Ectodermal cell (in vitro differentiated cells): ENCODE results near the gene CARMIL3.

Experiments
- H3K27ac ChIP-seq: 2 replicates; pipeline ENCODE4 v1.7.0; 2013; ENCODE audit warnings: mild to moderate bottlenecking, low read depth, low read length; ENCODE audit not compliant: insufficient read depth, poor library complexity, severe bottlenecking
- H3K27me3 ChIP-seq: 2 replicates; pipeline ENCODE4 v1.7.0; 2013; ENCODE audit warnings: mild to moderate bottlenecking, low read length; ENCODE audit not compliant: insufficient read depth, control insufficient read depth, poor library complexity, severe bottlenecking
- H3K36me3 ChIP-seq: one replicate; pipeline ENCODE4 v1.7.0; 2013; ENCODE audit warnings: low read length; ENCODE audit not compliant: control insufficient read depth, insufficient read depth
- H3K4me1 ChIP-seq: one replicate; pipeline ENCODE4 v1.7.0; 2013; ENCODE audit warnings: low read length; ENCODE audit not compliant: control insufficient read depth, insufficient read depth
- H3K4me3 ChIP-seq: 2 replicates; pipeline ENCODE4 v1.7.0; 2013; ENCODE audit warnings: low read depth, low read length, control low read depth; ENCODE audit not compliant: insufficient read depth
- H3K9me3 ChIP-seq: 2 replicates; pipeline ENCODE4 v1.7.0; 2013; ENCODE audit warnings: mild to moderate bottlenecking, low read length, moderate library complexity; ENCODE audit not compliant: control insufficient read depth
- WGBS, 2 experiments: methylation state at CpG; one replicate each; pipeline ENCODE4 v1.1.7; 2013; ENCODE audit warnings: missing lambda C conversion rate in 2 of 2; 5-methylcytosine and 5-hydroxymethylcytosine counted together

CARMIL3 gene

GRCh38 chr14:24062216-24062980, 10.6 kb downstream of the CARMIL3 start:
- H3K9me3 ChIP-seq = no peaks in the 10 kb centered on the region
- 89 to 93% methylated on average over 14 of the region's 14 CpGs for WGBS, 2 experiments
- no peaks in the 10 kb centered on the region for H3K36me3 ChIP-seq
- no peaks in the 10 kb centered on the region for H3K27me3 ChIP-seq
- H3K4me1 ChIP-seq = peaks cover 5% of the 10 kb centered on the region
- H3K27ac ChIP-seq = no peak overlapping the region
- H3K4me3 ChIP-seq = no peak overlapping the region

- 81 to 90% methylated on average over 4 of the region's 4 CpGs for WGBS, 2 experiments
- Histone ChIP-seq H3K27ac (no peak overlapping the region), H3K27me3 (no peaks in the 10 kb centered on the region), H3K4me1 (peaks cover 5% of the 10 kb centered on the region), H3K4me3 (no peak overlapping the region), H3K9me3 (no peaks in the 10 kb centered on the region), H3K36me3 (no peaks in the 10 kb centered on the region)
These were observed 11.5 kb downstream of the CARMIL3 start for GRCh38 chr14:24063263-24063836.

GRCh38 chr14:24064091-24064795, 12.4 kb downstream of the CARMIL3 start:
- Histone ChIP-seq H3K27ac (no peak overlapping the region), H3K27me3 (no peaks in the 10 kb centered on the region), H3K36me3 (no peaks in the 10 kb centered on the region), H3K4me3 (no peak overlapping the region), H3K9me3 (no peaks in the 10 kb centered on the region), H3K4me1 (no peaks in the 10 kb centered on the region)
- 90 to 96% methylated on average over 7 of the region's 7 CpGs for WGBS, 2 experiments

GRCh38 chr14:24064856-24065255, 13.0 kb downstream of the CARMIL3 start:
- 92 to 93% methylated on average over 12 to 14 of the region's 15 CpGs for WGBS, 2 experiments
- no peak overlapping the region for H3K27ac ChIP-seq

GRCh38 chr14:24065408-24065807, 13.6 kb downstream of the CARMIL3 start:
- H3K27ac ChIP-seq = no peak overlapping the region
- WGBS, 2 experiments = 86 to 87% methylated on average over 8 of the region's 8 CpGs
- no peaks in the 10 kb centered on the region for H3K9me3 ChIP-seq
- H3K27me3 ChIP-seq = no peaks in the 10 kb centered on the region
- H3K36me3 ChIP-seq = no peaks in the 10 kb centered on the region
- no peaks in the 10 kb centered on the region for H3K4me1 ChIP-seq
- H3K4me3 ChIP-seq = no peak overlapping the region

More at GRCh38 chr14:24064856-24065255, 13.0 kb downstream of the CARMIL3 start:
- Histone ChIP-seq H3K36me3 (no peaks in the 10 kb centered on the region), H3K4me1 (no peaks in the 10 kb centered on the region), H3K27me3 (no peaks in the 10 kb centered on the region), H3K9me3 (no peaks in the 10 kb centered on the region), H3K4me3 (no peak overlapping the region)

GRCh38 chr14:24066496-24067132, 14.8 kb downstream of the CARMIL3 start:
- H3K4me3 ChIP-seq = no peak overlapping the region
- WGBS, 2 experiments = 90 to 92% methylated on average over 8 of the region's 8 CpGs
- H3K27me3 ChIP-seq = no peaks in the 10 kb centered on the region
- no peaks in the 10 kb centered on the region for H3K4me1 ChIP-seq
- H3K9me3 ChIP-seq = no peaks in the 10 kb centered on the region
- H3K36me3 ChIP-seq = no peaks in the 10 kb centered on the region
- no peak overlapping the region for H3K27ac ChIP-seq

GRCh38 chr14:24067133-24068082, 15.6 kb downstream of the CARMIL3 start:
- no peak overlapping the region for H3K27ac ChIP-seq
- no peaks in the 10 kb centered on the region for H3K4me1 ChIP-seq
- H3K36me3 ChIP-seq = no peaks in the 10 kb centered on the region
- no peaks in the 10 kb centered on the region for H3K27me3 ChIP-seq
- 87 to 90% methylated on average over 12 of the region's 12 CpGs for WGBS, 2 experiments
- no peaks in the 10 kb centered on the region for H3K9me3 ChIP-seq
- H3K4me3 ChIP-seq = no peak overlapping the region

GRCh38 chr14:24068711-24069410, 17.1 kb downstream of the CARMIL3 start:
- H3K27ac ChIP-seq = no peak overlapping the region
- H3K4me3 ChIP-seq = no peak overlapping the region
- no peaks in the 10 kb centered on the region for H3K9me3 ChIP-seq
- 93 to 94% methylated on average over 10 of the region's 10 CpGs for WGBS, 2 experiments
- H3K27me3 ChIP-seq = no peaks in the 10 kb centered on the region
- H3K36me3 ChIP-seq = no peaks in the 10 kb centered on the region
- no peaks in the 10 kb centered on the region for H3K4me1 ChIP-seq

- H3K27me3 ChIP-seq = no peaks in the 10 kb centered on the region
These were observed 17.6 kb downstream of the CARMIL3 start for GRCh38 chr14:24069411-24069735.

More at GRCh38 chr14:24069411-24069735, 17.6 kb downstream of the CARMIL3 start:
- no peaks in the 10 kb centered on the region for H3K4me1 ChIP-seq
- H3K27ac ChIP-seq = no peak overlapping the region
- no peak overlapping the region for H3K4me3 ChIP-seq
- no peaks in the 10 kb centered on the region for H3K9me3 ChIP-seq
- H3K36me3 ChIP-seq = no peaks in the 10 kb centered on the region
- 78 to 85% methylated on average over 6 of the region's 6 CpGs for WGBS, 2 experiments
